HG03159 (cell line): ENCODE measurements around the gene PRG3.
A peak's percentile ranks its signal among the peaks of the same experiment; 100 is the strongest.

ENCODE experiments used
- ATAC-seq: cut with Tn5 transposase; IDR thresholded peaks from one replicate; pipeline ENCODE4 v1.9.1; 2021; ENCODE audit warnings: mild to moderate bottlenecking, moderate library complexity; ENCODE audit not compliant: unreplicated experiment

The PRG3 gene

GRCh38 chr11:57380975-57381374 lies at the start of gene PRG3:
TSS of gene PRG3 (minus strand) at chr11:57381150. CDS start at chr11:57380708, 442 bp downstream.
- no peak for ATAC-seq

GRCh38 chr11:57429946-57430345 lies 49.0 kb upstream of the PRG3 start:
- ATAC-seq: no peak

- ATAC-seq: no peak
Measured at GRCh38 chr11:57428643-57429042, 47.7 kb upstream of the PRG3 start.

- ATAC-seq: no peak
Measured at GRCh38 chr11:57427727-57428082, 46.8 kb upstream of the PRG3 start.

GRCh38 chr11:57426929-57427726 lies 46.2 kb upstream of the PRG3 start, which contains the start of gene SLC43A3:
TSS of gene SLC43A3 (minus strand) at chr11:57427121. CDS start at chr11:57426172, 949 bp downstream.
- ATAC-seq: peak; percentile 49

- no peak for ATAC-seq
Measured at GRCh38 chr11:57426439-57426928, 45.5 kb upstream of the PRG3 start.

- no peak for ATAC-seq
Measured at GRCh38 chr11:57425565-57426438, 44.9 kb upstream of the PRG3 start.

GRCh38 chr11:57424792-57425564 lies 44.0 kb upstream of the PRG3 start:
- peak; percentile 91 for ATAC-seq

- no peak for ATAC-seq
Measured at GRCh38 chr11:57424137-57424791, 43.3 kb upstream of the PRG3 start.

- ATAC-seq: no peak
Measured at GRCh38 chr11:57422669-57423068, 41.7 kb upstream of the PRG3 start.

- ATAC-seq: no peak
Measured at GRCh38 chr11:57421805-57422204, 40.9 kb upstream of the PRG3 start.

- ATAC-seq: no peak
Measured at GRCh38 chr11:57421066-57421465, 40.1 kb upstream of the PRG3 start.

- ATAC-seq: no peak
Measured at GRCh38 chr11:57419146-57419545, 38.2 kb upstream of the PRG3 start.

GRCh38 chr11:57418131-57418530 lies 37.2 kb upstream of the PRG3 start:
- ATAC-seq: no peak

- ATAC-seq: no peak
Measured at GRCh38 chr11:57417056-57417455, 36.1 kb upstream of the PRG3 start.

GRCh38 chr11:57416436-57416835 lies 35.5 kb upstream of the PRG3 start:
- no peak for ATAC-seq

GRCh38 chr11:57414612-57415212 lies 33.8 kb upstream of the PRG3 start:
- no peak for ATAC-seq

- no peak for ATAC-seq
Measured at GRCh38 chr11:57413681-57414080, 32.7 kb upstream of the PRG3 start.

GRCh38 chr11:57410287-57410686 lies 29.3 kb upstream of the PRG3 start:
- no peak for ATAC-seq
